Activated T-helper 9 cell treated with anti-CD3 and anti-CD28 coated beads, Interleukin-2, amount 50 U/mL, for 16 hours (primary cell): Measurements from ENCODE around the gene KLF13.

Experiments used
- DNase-seq: peaks from one replicate; pipeline ENCODE4 v3.0.0-alpha.2; 2020; ENCODE audit warnings: low read depth

Gene KLF13

GRCh38 chr15:31381801-31382712 lies 55.4 kb downstream of the KLF13 start:
- DNase-seq: no peak

GRCh38 chr15:31382713-31383045 lies 56.0 kb downstream of the KLF13 start:
- no peak for DNase-seq

GRCh38 chr15:31383139-31383538 lies 56.5 kb downstream of the KLF13 start:
- no peak for DNase-seq

GRCh38 chr15:31384568-31384967 lies 57.9 kb downstream of the KLF13 start:
- no peak for DNase-seq

GRCh38 chr15:31385736-31386135 lies 59.1 kb downstream of the KLF13 start:
- no peak for DNase-seq

- DNase-seq: no peak
These were observed 60.5 kb downstream of the KLF13 start for GRCh38 chr15:31387092-31387478.

- DNase-seq: no peak
These were observed 61.0 kb downstream of the KLF13 start for GRCh38 chr15:31387479-31388118.

- DNase-seq: no peak
These were observed 62.9 kb downstream of the KLF13 start for GRCh38 chr15:31389576-31389975.

- no peak for DNase-seq
These were observed 63.4 kb downstream of the KLF13 start for GRCh38 chr15:31390029-31390428.

GRCh38 chr15:31390777-31391486 lies 64.3 kb downstream of the KLF13 start:
- no peak for DNase-seq

- peak; percentile 73 for DNase-seq
These were observed 65.3 kb downstream of the KLF13 start for GRCh38 chr15:31391687-31392671.

- no peak for DNase-seq
These were observed 66.2 kb downstream of the KLF13 start for GRCh38 chr15:31392761-31393401.

- DNase-seq: no peak
These were observed 66.9 kb downstream of the KLF13 start for GRCh38 chr15:31393444-31394091.

GRCh38 chr15:31396881-31397560 lies 70.4 kb downstream of the KLF13 start:
- DNase-seq: no peak

- DNase-seq: no peak
These were observed 71.4 kb downstream of the KLF13 start for GRCh38 chr15:31397851-31398661.

- no peak for DNase-seq
These were observed 72.2 kb downstream of the KLF13 start for GRCh38 chr15:31398677-31399301.

- DNase-seq: no peak
These were observed 73.0 kb downstream of the KLF13 start for GRCh38 chr15:31399544-31400171.

GRCh38 chr15:31400222-31400927 lies 73.7 kb downstream of the KLF13 start:
- DNase-seq: no peak
